HepG2 (cell line): ENCODE data around the gene SEPTIN11. TPM values are rescaled to one million over a fixed set of nuclear protein-coding genes. Genes with fewer than 3 reads are reported as not detected.

Experiments used
- ASH2L ChIP-seq: fragments of 300-600, 200-600 bp; sonication (generic); IDR thresholded peaks from 2 replicates; pipeline ENCODE4 v1.7.0; 2017; ENCODE audit warnings: low read depth, mild to moderate bottlenecking, moderate library complexity, mixed read lengths, low read length; ENCODE audit not compliant: insufficient read length
- HNRNPK ChIP-seq: fragments of 200-400 bp; formaldehyde crosslinking; IDR thresholded peaks from 2 replicates; pipeline ENCODE4 v1.6.1; 2018; ENCODE audit warnings: low read length, low read depth, moderate library complexity, mild to moderate bottlenecking; ENCODE audit not compliant: poor library complexity, severe bottlenecking
- HOXA3 ChIP-seq: sonication (generic); formaldehyde crosslinking; IDR thresholded peaks from 2 replicates; pipeline ENCODE4 v1.5.0; 2020; ENCODE audit warnings: missing genetic modification reagents
- HOXA5 ChIP-seq: sonication (generic); formaldehyde crosslinking; IDR thresholded peaks from 2 replicates; pipeline ENCODE4 v1.4.0; 2020; ENCODE audit warnings: missing genetic modification reagents
- MTA3 ChIP-seq: sonication (generic); formaldehyde crosslinking; IDR thresholded peaks from 2 replicates; pipeline ENCODE4 v1.4.0; 2020; ENCODE audit warnings: missing genetic modification reagents
- NFIC ChIP-seq: IDR thresholded peaks from 2 replicates; pipeline ENCODE4 v1.6.1; 2012; ENCODE audit warnings: mild to moderate bottlenecking, low read length, inconsistent platforms
- NR1H2 ChIP-seq: sonication (generic); formaldehyde crosslinking; IDR thresholded peaks from 2 replicates; pipeline ENCODE4 v1.8.1; 2022; ENCODE audit warnings: low read depth, missing genetic modification reagents, borderline replicate concordance
- REL ChIP-seq: sonication (generic); formaldehyde crosslinking; conservative IDR thresholded peaks from 2 replicates; pipeline ENCODE4 v1.8.0; 2022; ENCODE audit warnings: mild to moderate bottlenecking, missing genetic modification reagents, moderate library complexity
- SMARCC2 ChIP-seq: fragments of 450-650 bp; IDR thresholded peaks from 2 replicates; pipeline ENCODE4 v1.6.1; 2017; ENCODE audit warnings: antibody characterized with exemption, mild to moderate bottlenecking
- TBL1XR1 ChIP-seq: fragments of 150-350 bp; IDR thresholded peaks from 2 replicates; pipeline ENCODE4 v1.6.1; 2014; ENCODE audit warnings: borderline replicate concordance, low read length; ENCODE audit not compliant: partially characterized antibody
- ZNF225 ChIP-seq: sonication (generic); formaldehyde crosslinking; IDR thresholded peaks from 2 replicates; pipeline ENCODE4 v1.4.0; 2020; ENCODE audit warnings: mild to moderate bottlenecking, missing genetic modification reagents
- polyA plus RNA-seq, 8 experiments: library from polyadenylated mRNA; depleted of rRNA in 3 of 8; stranded (reverse) in 7 of 8; unstranded in 1 of 8; fragments of >200 nt; fragmentation: Illumina TruSeq in 4 of 8; extraction: Trizol in 4 of 8; gene quantifications; 2 replicates each; pipeline versions ENCODE4 v1.2.1 to v1.2.3, GENCODE V29; 2011 to 2016; ENCODE audit warnings: low read depth in 4 of 8, missing spikeins in 1 of 8, mixed read lengths in 1 of 8; ENCODE audit not compliant: insufficient read depth in 1 of 8
- total RNA-seq, 5 experiments: library from RNA; depleted of rRNA; stranded (reverse); fragments of >200 nt; fragmentation: Illumina TruSeq; extraction: Trizol; gene quantifications; 2 replicates each; pipeline ENCODE4 v1.2.3, GENCODE V29; 2016; ENCODE audit warnings: low read depth in 1 of 5
- TF ChIP-seq, protein P1 (sequence below), 2 experiments: sonication (generic) in 1 of 2; formaldehyde crosslinking in 1 of 2; IDR thresholded peaks; 2 replicates each; pipeline versions ENCODE4 v1.4.0 to v1.6.1; 2016 to 2020; ENCODE audit warnings: borderline replicate concordance in 1 of 2, low read depth in 1 of 2, mild to moderate bottlenecking in 1 of 2, missing genetic modification reagents in 1 of 2
- TF ChIP-seq, protein P2 (sequence below): sonication (generic); formaldehyde crosslinking; IDR thresholded peaks from 2 replicates; pipeline ENCODE4 v1.5.1; 2020; ENCODE audit warnings: mild to moderate bottlenecking, missing genetic modification reagents
- TF ChIP-seq, protein P3 (sequence below), 2 experiments: sonication (generic) in 1 of 2; formaldehyde crosslinking in 1 of 2; IDR thresholded peaks; 2 replicates each; pipeline versions ENCODE4 v1.4.0 to v1.6.1; 2018 to 2020; ENCODE audit warnings: missing genetic modification reagents in 2 of 2, borderline replicate concordance in 1 of 2, low read depth in 1 of 2, mild to moderate bottlenecking in 1 of 2, missing biosample characterization in 1 of 2
- TF ChIP-seq, protein P4 (sequence below): sonication (generic); formaldehyde crosslinking; conservative IDR thresholded peaks from 2 replicates; pipeline ENCODE4 v1.5.0; 2020; ENCODE audit warnings: missing genetic modification reagents

Gene SEPTIN11
- total and polyA plus RNA-seq, 2 of the 13 experiments (the other 11 are each of a cell fraction or from before 2014, with no cell fraction given) = 28.9 to 47.3 TPM

DNA sequence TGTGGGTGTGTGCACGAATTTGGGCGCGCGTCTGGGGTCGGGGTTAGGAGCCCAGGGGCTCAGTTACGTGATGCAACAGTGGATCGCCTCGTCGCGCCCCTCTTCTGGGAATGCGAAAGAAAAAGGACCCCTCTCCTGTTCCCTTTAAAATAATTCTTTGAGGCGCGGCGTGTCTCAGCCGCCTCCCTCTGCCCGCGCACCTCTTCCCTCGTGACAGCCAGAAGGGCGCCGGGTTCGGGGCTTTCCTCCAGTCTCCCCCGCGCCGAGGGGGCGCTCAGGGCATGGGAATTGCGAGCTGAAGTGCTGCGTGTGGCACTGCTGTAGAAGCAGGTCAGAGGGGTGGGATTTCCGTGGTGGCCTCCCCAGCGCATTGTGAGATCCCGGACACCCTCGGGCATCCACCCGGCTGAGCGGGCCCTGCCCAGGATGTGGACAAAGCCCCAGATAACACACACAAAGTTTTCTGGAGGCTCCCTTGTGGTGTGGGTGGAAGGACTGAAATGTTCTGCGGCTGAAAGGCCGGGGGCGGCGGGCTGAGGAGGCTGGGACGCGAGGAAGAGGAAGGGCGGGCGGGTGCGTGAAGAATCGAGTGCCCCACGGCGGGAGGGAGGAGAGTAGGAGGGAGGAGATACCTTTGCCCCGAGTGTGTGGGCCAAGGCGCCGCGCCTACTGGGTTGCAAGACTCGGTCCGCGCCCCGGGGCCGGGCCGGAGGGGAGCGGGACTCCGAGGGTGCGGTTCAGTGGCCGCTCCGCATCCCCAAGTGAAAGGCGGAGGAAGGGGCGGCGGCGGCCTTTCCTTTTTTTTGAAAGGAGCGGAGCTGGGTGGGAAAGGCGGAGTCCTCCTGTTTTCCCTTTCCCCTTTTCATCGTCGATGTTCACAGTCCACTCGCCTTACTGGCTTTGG lies 752 bp downstream of the SEPTIN11 start (continued):
- TF ChIP-seq, protein P1, sequence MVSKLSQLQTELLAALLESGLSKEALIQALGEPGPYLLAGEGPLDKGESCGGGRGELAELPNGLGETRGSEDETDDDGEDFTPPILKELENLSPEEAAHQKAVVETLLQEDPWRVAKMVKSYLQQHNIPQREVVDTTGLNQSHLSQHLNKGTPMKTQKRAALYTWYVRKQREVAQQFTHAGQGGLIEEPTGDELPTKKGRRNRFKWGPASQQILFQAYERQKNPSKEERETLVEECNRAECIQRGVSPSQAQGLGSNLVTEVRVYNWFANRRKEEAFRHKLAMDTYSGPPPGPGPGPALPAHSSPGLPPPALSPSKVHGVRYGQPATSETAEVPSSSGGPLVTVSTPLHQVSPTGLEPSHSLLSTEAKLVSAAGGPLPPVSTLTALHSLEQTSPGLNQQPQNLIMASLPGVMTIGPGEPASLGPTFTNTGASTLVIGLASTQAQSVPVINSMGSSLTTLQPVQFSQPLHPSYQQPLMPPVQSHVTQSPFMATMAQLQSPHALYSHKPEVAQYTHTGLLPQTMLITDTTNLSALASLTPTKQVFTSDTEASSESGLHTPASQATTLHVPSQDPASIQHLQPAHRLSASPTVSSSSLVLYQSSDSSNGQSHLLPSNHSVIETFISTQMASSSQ (IDR thresholded peaks at IDR 0.05; ENCODE audit: low read depth) = no peak
- TF ChIP-seq, protein P1 (CRISPR knock-in tag; IDR thresholded peaks at IDR 0.05; ENCODE audit: borderline replicate concordance) = no peak
- TF ChIP-seq NR1H2 (CRISPR knock-in tag) (no peak), HOXA5 (peak; percentile 46; the same call in 1 of the 2 replicates), NFIC (no peak), HNRNPK (no peak), ASH2L (peak; percentile 7), HOXA3 (CRISPR knock-in tag) (no peak), SMARCC2 (no peak), ZNF225 (CRISPR knock-in tag) (no peak), MTA3 (CRISPR knock-in tag) (no peak), REL (CRISPR knock-in tag) (no peak), TBL1XR1 (no peak)
- TF ChIP-seq, protein P2, sequence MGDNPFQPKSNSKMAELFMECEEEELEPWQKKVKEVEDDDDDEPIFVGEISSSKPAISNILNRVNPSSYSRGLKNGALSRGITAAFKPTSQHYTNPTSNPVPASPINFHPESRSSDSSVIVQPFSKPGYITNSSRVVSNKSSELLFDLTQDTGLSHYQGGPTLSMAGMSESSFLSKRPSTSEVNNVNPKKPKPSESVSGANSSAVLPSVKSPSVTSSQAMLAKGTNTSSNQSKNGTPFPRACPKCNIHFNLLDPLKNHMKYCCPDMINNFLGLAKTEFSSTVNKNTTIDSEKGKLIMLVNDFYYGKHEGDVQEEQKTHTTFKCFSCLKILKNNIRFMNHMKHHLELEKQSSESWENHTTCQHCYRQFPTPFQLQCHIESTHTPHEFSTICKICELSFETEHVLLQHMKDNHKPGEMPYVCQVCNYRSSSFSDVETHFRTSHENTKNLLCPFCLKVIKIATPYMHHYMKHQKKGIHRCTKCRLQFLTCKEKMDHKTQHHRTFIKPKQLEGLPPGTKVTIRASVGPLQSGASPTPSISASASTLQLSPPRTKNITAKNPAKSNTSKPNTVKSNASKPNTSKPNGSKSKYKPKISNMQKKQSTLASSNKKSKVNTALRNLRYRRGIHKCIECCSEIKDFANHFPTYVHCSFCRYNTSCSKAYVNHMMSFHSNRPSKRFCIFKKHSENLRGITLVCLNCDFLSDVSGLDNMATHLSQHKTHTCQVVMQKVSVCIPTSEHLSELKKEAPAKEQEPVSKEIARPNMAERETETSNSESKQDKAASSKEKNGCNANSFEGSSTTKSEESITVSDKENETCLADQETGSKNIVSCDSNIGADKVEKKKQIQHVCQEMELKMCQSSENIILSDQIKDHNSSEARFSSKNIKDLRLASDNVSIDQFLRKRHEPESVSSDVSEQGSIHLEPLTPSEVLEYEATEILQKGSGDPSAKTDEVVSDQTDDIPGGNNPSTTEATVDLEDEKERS = no peak
- TF ChIP-seq, protein P3, sequence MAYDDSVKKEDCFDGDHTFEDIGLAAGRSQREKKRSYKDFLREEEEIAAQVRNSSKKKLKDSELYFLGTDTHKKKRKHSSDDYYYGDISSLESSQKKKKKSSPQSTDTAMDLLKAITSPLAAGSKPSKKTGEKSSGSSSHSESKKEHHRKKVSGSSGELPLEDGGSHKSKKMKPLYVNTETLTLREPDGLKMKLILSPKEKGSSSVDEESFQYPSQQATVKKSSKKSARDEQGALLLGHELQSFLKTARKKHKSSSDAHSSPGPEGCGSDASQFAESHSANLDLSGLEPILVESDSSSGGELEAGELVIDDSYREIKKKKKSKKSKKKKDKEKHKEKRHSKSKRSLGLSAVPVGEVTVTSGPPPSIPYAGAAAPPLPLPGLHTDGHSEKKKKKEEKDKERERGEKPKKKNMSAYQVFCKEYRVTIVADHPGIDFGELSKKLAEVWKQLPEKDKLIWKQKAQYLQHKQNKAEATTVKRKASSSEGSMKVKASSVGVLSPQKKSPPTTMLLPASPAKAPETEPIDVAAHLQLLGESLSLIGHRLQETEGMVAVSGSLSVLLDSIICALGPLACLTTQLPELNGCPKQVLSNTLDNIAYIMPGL (CRISPR knock-in tag; IDR thresholded peaks at IDR 0.05; ENCODE audit: borderline replicate concordance in 1 of 2, low read depth in 1 of 2) = peak in 1 of 2 experiments; percentile 0; a peak in 1 of 4 replicates
- TF ChIP-seq, protein P4, sequence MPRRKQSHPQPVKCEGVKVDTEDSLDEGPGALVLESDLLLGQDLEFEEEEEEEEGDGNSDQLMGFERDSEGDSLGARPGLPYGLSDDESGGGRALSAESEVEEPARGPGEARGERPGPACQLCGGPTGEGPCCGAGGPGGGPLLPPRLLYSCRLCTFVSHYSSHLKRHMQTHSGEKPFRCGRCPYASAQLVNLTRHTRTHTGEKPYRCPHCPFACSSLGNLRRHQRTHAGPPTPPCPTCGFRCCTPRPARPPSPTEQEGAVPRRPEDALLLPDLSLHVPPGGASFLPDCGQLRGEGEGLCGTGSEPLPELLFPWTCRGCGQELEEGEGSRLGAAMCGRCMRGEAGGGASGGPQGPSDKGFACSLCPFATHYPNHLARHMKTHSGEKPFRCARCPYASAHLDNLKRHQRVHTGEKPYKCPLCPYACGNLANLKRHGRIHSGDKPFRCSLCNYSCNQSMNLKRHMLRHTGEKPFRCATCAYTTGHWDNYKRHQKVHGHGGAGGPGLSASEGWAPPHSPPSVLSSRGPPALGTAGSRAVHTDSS = no peak
